H9 (cell line): ENCODE data around the gene SOWAHC. TPM values are rescaled to one million over a fixed set of nuclear protein-coding genes. Genes with fewer than 3 reads are reported as not detected.

Experiments
- DNase-seq: peaks from one replicate; pipeline ENCODE4 v3.0.0-alpha.2; 2017
- H2AFZ ChIP-seq: one replicate; pipeline ENCODE4 v1.6.1; 2013; ENCODE audit warnings: mild to moderate bottlenecking, low read length, control low read depth, moderate library complexity
- H2AK5ac ChIP-seq: 2 replicates; pipeline ENCODE4 v1.6.1; 2013; ENCODE audit warnings: low read length, control low read depth, mixed read lengths; ENCODE audit not compliant: insufficient read length
- H2BK120ac ChIP-seq: one replicate; pipeline ENCODE4 v1.6.1; 2013; ENCODE audit warnings: low read depth, mild to moderate bottlenecking, low read length, control low read depth, inconsistent platforms; ENCODE audit not compliant: poor library complexity, severe bottlenecking
- H2BK12ac ChIP-seq: 2 replicates; pipeline ENCODE4 v1.6.1; 2013; ENCODE audit warnings: low read length, control low read depth, mixed read lengths, low read depth; ENCODE audit not compliant: insufficient read length
- H2BK15ac ChIP-seq: 2 replicates; pipeline ENCODE4 v1.6.1; 2013; ENCODE audit warnings: low read depth, low read length, control low read depth
- H2BK20ac ChIP-seq: one replicate; pipeline ENCODE4 v1.6.1; 2013; ENCODE audit warnings: low read depth, mild to moderate bottlenecking, low read length, control low read depth, inconsistent platforms; ENCODE audit not compliant: poor library complexity, severe bottlenecking
- H2BK5ac ChIP-seq: 2 replicates; pipeline ENCODE4 v1.6.1; 2013; ENCODE audit warnings: low read length, control low read depth, mixed read lengths; ENCODE audit not compliant: insufficient read length
- H3K14ac ChIP-seq: 2 replicates; pipeline ENCODE4 v1.6.1; 2013; ENCODE audit warnings: low read length, control low read depth; ENCODE audit not compliant: insufficient read depth
- H3K18ac ChIP-seq: 2 replicates; pipeline ENCODE4 v1.6.1; 2013; ENCODE audit warnings: low read depth, mild to moderate bottlenecking, mixed read lengths, low read length, control low read depth; ENCODE audit not compliant: insufficient read length
- H3K23ac ChIP-seq: 2 replicates; pipeline ENCODE4 v1.6.1; 2013; ENCODE audit warnings: low read length, control low read depth, mixed read lengths, low read depth; ENCODE audit not compliant: insufficient read length
- H3K23me2 ChIP-seq: 2 replicates; pipeline ENCODE4 v1.6.1; 2013; ENCODE audit warnings: low read depth, mild to moderate bottlenecking, mixed read lengths, low read length, control low read depth; ENCODE audit not compliant: insufficient read length, poor library complexity, severe bottlenecking
- H3K27ac ChIP-seq: 2 replicates; pipeline ENCODE4 v1.5.1; 2013; ENCODE audit warnings: low read length, control low read depth, mixed read lengths, low read depth; ENCODE audit not compliant: insufficient read length
- H3K27me3 ChIP-seq: 2 replicates; pipeline ENCODE4 v1.6.1; 2013; ENCODE audit warnings: low read length, control low read depth, inconsistent platforms; ENCODE audit not compliant: insufficient read depth
- H3K4ac ChIP-seq: 2 replicates; pipeline ENCODE4 v1.6.1; 2013; ENCODE audit warnings: low read depth, mild to moderate bottlenecking, control low read depth, inconsistent platforms, low read length, moderate library complexity
- H3K4me1 ChIP-seq: 2 replicates; pipeline ENCODE4 v1.6.1; 2013; ENCODE audit warnings: low read length, control low read depth, inconsistent platforms; ENCODE audit not compliant: insufficient read depth
- H3K4me2 ChIP-seq: 2 replicates; pipeline ENCODE4 v1.6.1; 2013; ENCODE audit warnings: low read length, control low read depth, mixed read lengths; ENCODE audit not compliant: insufficient read length, insufficient read depth
- H3K56ac ChIP-seq: 2 replicates; pipeline ENCODE4 v1.6.1; 2013; ENCODE audit warnings: low read depth, mild to moderate bottlenecking, mixed read lengths, low read length, control low read depth; ENCODE audit not compliant: insufficient read length
- H3K79me1 ChIP-seq: 2 replicates; pipeline ENCODE4 v1.6.1; 2013; ENCODE audit warnings: low read depth, mild to moderate bottlenecking, moderate library complexity, low read length, control low read depth, inconsistent platforms; ENCODE audit not compliant: insufficient read depth, poor library complexity, severe bottlenecking
- H3K79me2 ChIP-seq: 2 replicates; pipeline ENCODE4 v1.6.1; 2013; ENCODE audit warnings: low read length, control low read depth, inconsistent platforms; ENCODE audit not compliant: insufficient read depth
- H3K9ac ChIP-seq: 2 replicates; pipeline ENCODE4 v1.6.1; 2013; ENCODE audit warnings: low read length, control low read depth, mixed read lengths; ENCODE audit not compliant: insufficient read length; ENCODE audit errors: extremely low read depth
- H3K9me3 ChIP-seq: one replicate; pipeline ENCODE4 v1.6.1; 2013; ENCODE audit warnings: low read depth, low read length, inconsistent platforms; ENCODE audit not compliant: control insufficient read depth
- H3T11ph ChIP-seq: one replicate; pipeline ENCODE4 v1.6.1; 2013; ENCODE audit warnings: mild to moderate bottlenecking, low read length, control low read depth, inconsistent platforms
- H4K20me1 ChIP-seq: one replicate; pipeline ENCODE4 v1.6.1; 2013; ENCODE audit not compliant: control insufficient read depth, insufficient read length, insufficient read depth
- H4K5ac ChIP-seq: 2 replicates; pipeline ENCODE4 v1.6.1; 2013; ENCODE audit warnings: low read depth, mild to moderate bottlenecking, mixed read lengths, low read length, control low read depth; ENCODE audit not compliant: insufficient read length
- H4K8ac ChIP-seq: replicated peaks from 2 replicates; pipeline ENCODE4 v1.6.1; 2013; ENCODE audit warnings: low read length, control low read depth, mixed read lengths, low read depth; ENCODE audit not compliant: insufficient read length
- H4K91ac ChIP-seq: 2 replicates; pipeline ENCODE4 v1.6.1; 2013; ENCODE audit warnings: low read depth, mild to moderate bottlenecking, moderate library complexity, mixed read lengths, low read length, control low read depth; ENCODE audit not compliant: insufficient read length
- H3K27ac Mint-ChIP-seq, 3 experiments: 2 replicates in 2 of 3; 3 replicates in 1 of 3; pipeline ENCODE4 v1.8.0; 2020 to 2021; ENCODE audit warnings: mixed read lengths in 3 of 3, mild to moderate bottlenecking in 1 of 3, moderate library complexity in 1 of 3
- H3K27me3 Mint-ChIP-seq: 2 replicates; pipeline ENCODE4 v1.8.0; 2021; ENCODE audit warnings: low read depth, mild to moderate bottlenecking, moderate library complexity, mixed read lengths
- H3K36me3 Mint-ChIP-seq, 3 experiments: 2 replicates in 2 of 3; 3 replicates in 1 of 3; pipeline ENCODE4 v1.8.0; 2020 to 2021; ENCODE audit warnings: low read depth in 3 of 3, mixed read lengths in 3 of 3; ENCODE audit not compliant: insufficient read depth in 1 of 3
- H3K4me1 Mint-ChIP-seq, 2 experiments: 2 replicates each; pipeline ENCODE4 v1.8.0; 2020; ENCODE audit warnings: mixed read lengths in 2 of 2
- H3K4me3 Mint-ChIP-seq, 2 experiments: 2 replicates in 1 of 2; 3 replicates in 1 of 2; pipeline ENCODE4 v1.8.0; 2020 to 2021; ENCODE audit warnings: mild to moderate bottlenecking in 2 of 2, mixed read lengths in 2 of 2, moderate library complexity in 1 of 2
- H3K9me3 Mint-ChIP-seq, 2 experiments: 2 replicates in 1 of 2; 3 replicates in 1 of 2; pipeline ENCODE4 v1.8.0; 2020; ENCODE audit warnings: mild to moderate bottlenecking in 2 of 2, mixed read lengths in 2 of 2, moderate library complexity in 1 of 2
- WGBS: extraction: QIAGEN DNeasy Blood & Tissue Kit; methylation state at CpG from one replicate; pipeline ENCODE4 v1.1.7; 2013; ENCODE audit warnings: missing lambda C conversion rate, low lambda C conversion rate, mixed read lengths; ENCODE audit not compliant: insufficient read length; ENCODE audit errors: extremely low coverage; 5-methylcytosine and 5-hydroxymethylcytosine counted together
- total RNA-seq: library from RNA; stranded (reverse); gene quantifications from 2 replicates; pipeline ENCODE4 v1.2.1, GENCODE V29; 2021
- TF ChIP-seq, protein P1 (sequence below): fragments of 200-600 bp; sonication (generic); conservative IDR thresholded peaks from 3 replicates; pipeline ENCODE4 v1.8.0; 2021; ENCODE audit warnings: antibody characterized with exemption, mild to moderate bottlenecking

Gene SOWAHC
- total RNA-seq, 1 experiment from 2014 or later, result 20.1 TPM

- Histone ChIP-seq H3K4me1 (no peaks in the 10 kb centered on the region; the same call in 1 of the 2 replicates), H4K8ac (no peak overlapping the region), H2BK120ac (no peak overlapping the region), H3K79me2 (no peaks in the 10 kb centered on the region), H3K14ac (no peak overlapping the region), H3K27ac (no peak overlapping the region), H3K23ac (no peak overlapping the region), H3K9me3 (no peaks in the 10 kb centered on the region), H4K20me1 (no peaks in the 10 kb centered on the region), H3K9ac (no peak overlapping the region), H3T11ph (no peak overlapping the region), H3K56ac (no peak overlapping the region), H3K4ac (no peak overlapping the region), H2BK5ac (no peak overlapping the region), H3K4me2 (no peak overlapping the region), H2BK12ac (no peak overlapping the region), H3K79me1 (no peaks in the 10 kb centered on the region), H2BK20ac (no peak overlapping the region), H2AK5ac (no peak overlapping the region), H4K5ac (no peak overlapping the region), H4K91ac (no peak overlapping the region), H2AFZ (no peak overlapping the region), H3K27me3 (no peaks in the 10 kb centered on the region), H3K23me2 (no peaks in the 10 kb centered on the region), H2BK15ac (no peak overlapping the region), H3K18ac (no peak overlapping the region)
- Mint-ChIP-seq H3K36me3 (no peaks in the 10 kb centered on the region), H3K4me3 (no peak overlapping the region), H3K9me3 (no peaks in the 10 kb centered on the region), H3K4me1 (peaks cover 16 to 23% of the 10 kb centered on the region in 2 experiments), H3K27me3 (no peaks in the 10 kb centered on the region), H3K27ac (no peak overlapping the region; a peak in 1 of 7 replicates)
- no CpG with 5 or more reads among the region's 14 CpGs for WGBS
- TF ChIP-seq, protein P1, sequence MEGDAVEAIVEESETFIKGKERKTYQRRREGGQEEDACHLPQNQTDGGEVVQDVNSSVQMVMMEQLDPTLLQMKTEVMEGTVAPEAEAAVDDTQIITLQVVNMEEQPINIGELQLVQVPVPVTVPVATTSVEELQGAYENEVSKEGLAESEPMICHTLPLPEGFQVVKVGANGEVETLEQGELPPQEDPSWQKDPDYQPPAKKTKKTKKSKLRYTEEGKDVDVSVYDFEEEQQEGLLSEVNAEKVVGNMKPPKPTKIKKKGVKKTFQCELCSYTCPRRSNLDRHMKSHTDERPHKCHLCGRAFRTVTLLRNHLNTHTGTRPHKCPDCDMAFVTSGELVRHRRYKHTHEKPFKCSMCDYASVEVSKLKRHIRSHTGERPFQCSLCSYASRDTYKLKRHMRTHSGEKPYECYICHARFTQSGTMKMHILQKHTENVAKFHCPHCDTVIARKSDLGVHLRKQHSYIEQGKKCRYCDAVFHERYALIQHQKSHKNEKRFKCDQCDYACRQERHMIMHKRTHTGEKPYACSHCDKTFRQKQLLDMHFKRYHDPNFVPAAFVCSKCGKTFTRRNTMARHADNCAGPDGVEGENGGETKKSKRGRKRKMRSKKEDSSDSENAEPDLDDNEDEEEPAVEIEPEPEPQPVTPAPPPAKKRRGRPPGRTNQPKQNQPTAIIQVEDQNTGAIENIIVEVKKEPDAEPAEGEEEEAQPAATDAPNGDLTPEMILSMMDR, result no peak
- DNase-seq, result no peak
Measured at GRCh38 chr2:109649736-109650695, 35.9 kb downstream of the SOWAHC start.
